Testis (tissue), 3 donors: ENCODE measurements around the gene SUSD3. TPM values are rescaled to one million over a fixed set of nuclear protein-coding genes. Genes with fewer than 3 reads are reported as not detected.

Experiments
- DNase-seq: peaks from one replicate; pipeline ENCODE4 v3.0.0-alpha.2; 2019
- H3K27ac ChIP-seq, 2 donors: fragments of 200-600 bp; sonication (generic); one replicate each; pipeline ENCODE4 v1.5.1; 2019
- H3K27me3 ChIP-seq: fragments of 200-600 bp; sonication (generic); one replicate; pipeline ENCODE4 v1.5.1; 2019
- H3K36me3 ChIP-seq: fragments of 200-600 bp; sonication (generic); one replicate; pipeline ENCODE4 v1.5.1; 2017; ENCODE audit warnings: low read depth; ENCODE audit errors: missing control alignments
- H3K4me1 ChIP-seq: fragments of 200-600 bp; sonication (generic); one replicate; pipeline ENCODE4 v1.5.1; 2019
- H3K4me3 ChIP-seq, 2 donors: fragments of 200-600 bp; sonication (generic); one replicate each; pipeline ENCODE4 v1.5.1; 2017 to 2019
- H3K9me3 ChIP-seq: fragments of 200-600 bp; sonication (generic); one replicate; pipeline ENCODE4 v1.5.1; 2017
- POLR2A ChIP-seq: fragments of 450-650 bp; IDR thresholded peaks from one replicate; pipeline ENCODE4 v1.6.1; 2017; ENCODE audit warnings: antibody characterized with exemption, mild to moderate bottlenecking, moderate library complexity
- WGBS, 2 donors: methylation state at CpG; one replicate each; pipeline ENCODE4 v1.1.5; 2018; 5-methylcytosine and 5-hydroxymethylcytosine counted together
- intact Hi-C: fragments of 100-400 bp; cut with DNase I; formaldehyde crosslinking; loops from one replicate; pipeline ENCODE4 v1.15.1; 2023; ENCODE audit warnings: low total_unique reads
- polyA plus RNA-seq: library from polyadenylated mRNA; stranded (reverse); fragments of 350-450 nt; fragmentation: Illumina TruSeq; extraction: RNeasy Lipid Tissue Mini Kit (QIAGEN cat#74804); gene quantifications from one replicate; pipeline ENCODE4 v1.2.3, GENCODE V29; 2014; ENCODE audit warnings: low read depth, low replicate concordance; ENCODE audit not compliant: insufficient read depth
- total RNA-seq, 2 donors: library from RNA; depleted of rRNA; stranded (reverse); fragments of >200 nt; gene quantifications; one replicate each; pipeline ENCODE4 v1.2.3, GENCODE V29; 2016
- TF ChIP-seq, protein P1 (sequence below), 3 experiments: fragments of 450-650 bp in 2 of 3; fragments of 200-600 bp in 1 of 3; sonication (generic) in 1 of 3; IDR thresholded peaks; one replicate each; pipeline ENCODE4 v1.5.1; 2016 to 2019; ENCODE audit warnings: antibody characterized with exemption in 3 of 3, mild to moderate bottlenecking in 2 of 3, moderate library complexity in 1 of 3

Gene SUSD3
- total and polyA plus RNA-seq, 3 donors from 2014 or later, result 172 to 537 (median 282) TPM

GRCh38 chr9:93129691-93130500 is 71.4 kb downstream of the SUSD3 start:
- WGBS, 2 donors, result 46 to 53% methylated on average over 8 to 11 of the region's 11 CpGs
- Histone ChIP-seq H3K36me3 (no peaks in the 10 kb centered on the region), H3K27ac (peak overlapping the region; percentile 96 to 97), H3K27me3 (no peaks in the 10 kb centered on the region), H3K4me1 (peaks cover 76% of the 10 kb centered on the region), H3K4me3 (no peak overlapping the region), H3K9me3 (no peaks in the 10 kb centered on the region)
- DNase-seq, result no peak
- intact Hi-C loops, result no loop called here
- no peak for TF ChIP-seq POLR2A
- TF ChIP-seq, protein P1, sequence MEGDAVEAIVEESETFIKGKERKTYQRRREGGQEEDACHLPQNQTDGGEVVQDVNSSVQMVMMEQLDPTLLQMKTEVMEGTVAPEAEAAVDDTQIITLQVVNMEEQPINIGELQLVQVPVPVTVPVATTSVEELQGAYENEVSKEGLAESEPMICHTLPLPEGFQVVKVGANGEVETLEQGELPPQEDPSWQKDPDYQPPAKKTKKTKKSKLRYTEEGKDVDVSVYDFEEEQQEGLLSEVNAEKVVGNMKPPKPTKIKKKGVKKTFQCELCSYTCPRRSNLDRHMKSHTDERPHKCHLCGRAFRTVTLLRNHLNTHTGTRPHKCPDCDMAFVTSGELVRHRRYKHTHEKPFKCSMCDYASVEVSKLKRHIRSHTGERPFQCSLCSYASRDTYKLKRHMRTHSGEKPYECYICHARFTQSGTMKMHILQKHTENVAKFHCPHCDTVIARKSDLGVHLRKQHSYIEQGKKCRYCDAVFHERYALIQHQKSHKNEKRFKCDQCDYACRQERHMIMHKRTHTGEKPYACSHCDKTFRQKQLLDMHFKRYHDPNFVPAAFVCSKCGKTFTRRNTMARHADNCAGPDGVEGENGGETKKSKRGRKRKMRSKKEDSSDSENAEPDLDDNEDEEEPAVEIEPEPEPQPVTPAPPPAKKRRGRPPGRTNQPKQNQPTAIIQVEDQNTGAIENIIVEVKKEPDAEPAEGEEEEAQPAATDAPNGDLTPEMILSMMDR (IDR thresholded peaks at IDR 0.05), result no peak

GRCh38 chr9:93130861-93131481 is 72.5 kb downstream of the SUSD3 start:
- intact Hi-C loops, result no loop called here
- peak; percentile 44 for DNase-seq
- H3K27me3 ChIP-seq, result no peaks in the 10 kb centered on the region
- peaks cover 81% of the 10 kb centered on the region for H3K4me1 ChIP-seq
- H3K4me3 ChIP-seq, result no peak overlapping the region
- H3K27ac ChIP-seq, result peak overlapping the region; percentile 96 to 97
- 60 to 63% methylated on average over 5 to 15 of the region's 15 CpGs for WGBS, 2 donors
- TF ChIP-seq POLR2A, result no peak
- TF ChIP-seq, protein P1 (IDR thresholded peaks at IDR 0.05), result no peak
- H3K36me3 ChIP-seq, result no peaks in the 10 kb centered on the region
- H3K9me3 ChIP-seq, result no peaks in the 10 kb centered on the region

- WGBS, 2 donors, result 85 to 86% methylated on average over 10 to 13 of the region's 13 CpGs
- Histone ChIP-seq H3K4me3 (no peak overlapping the region), H3K9me3 (no peaks in the 10 kb centered on the region), H3K36me3 (no peaks in the 10 kb centered on the region), H3K27me3 (no peaks in the 10 kb centered on the region), H3K4me1 (peaks cover 73% of the 10 kb centered on the region), H3K27ac (peak overlapping the region; percentile 96 to 97)
- DNase-seq, result no peak
- TF ChIP-seq POLR2A, result no peak
- TF ChIP-seq, protein P1 (IDR thresholded peaks at IDR 0.05), result no peak
- intact Hi-C loops, result no loop called here
These were observed 73.2 kb downstream of the SUSD3 start for GRCh38 chr9:93131599-93132286.

DNA sequence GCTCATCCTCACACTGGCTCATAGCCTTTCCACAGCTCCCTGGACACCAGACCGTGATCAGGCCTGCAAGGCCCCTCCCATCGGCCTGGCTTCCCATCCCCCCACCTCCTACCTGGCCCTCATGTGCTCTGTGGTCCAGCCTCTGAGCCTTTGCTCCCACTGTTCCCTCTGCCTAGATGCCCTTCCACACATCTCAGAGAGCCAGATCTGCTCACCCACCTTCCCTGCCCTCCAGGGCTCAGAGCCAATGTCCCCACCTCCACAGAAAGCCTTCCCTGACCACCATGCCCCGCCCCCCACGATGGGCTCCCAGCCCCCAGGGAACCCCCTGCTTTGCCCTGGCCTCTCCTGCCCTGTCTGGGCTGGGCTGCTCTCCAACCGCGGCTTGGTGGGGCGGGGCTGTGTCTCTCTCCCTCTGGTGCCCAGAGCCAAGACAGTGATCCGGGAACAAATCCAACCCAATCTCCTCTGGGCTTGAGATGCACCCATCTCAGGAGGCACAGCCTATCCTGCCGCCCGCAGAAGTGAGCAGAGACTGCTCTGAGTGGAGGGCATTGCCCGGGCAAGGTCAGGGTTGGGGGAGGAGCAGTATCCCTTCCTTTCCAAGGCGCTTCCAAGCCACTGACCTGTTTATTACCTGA is 73.9 kb downstream of the SUSD3 start:
- Histone ChIP-seq H3K4me1 (peaks cover 66% of the 10 kb centered on the region), H3K27ac (peak overlapping the region; percentile 96 to 97), H3K27me3 (no peaks in the 10 kb centered on the region), H3K9me3 (no peaks in the 10 kb centered on the region), H3K36me3 (no peaks in the 10 kb centered on the region), H3K4me3 (peak overlapping the region; percentile 91 to 94)
- DNase-seq, result peak; percentile 91
- TF ChIP-seq, protein P1 (IDR thresholded peaks at IDR 0.05), result no peak
- no peak for TF ChIP-seq POLR2A
- WGBS, 2 donors, result 21 to 23% methylated on average over 8 to 9 of the region's 12 CpGs
- intact Hi-C loops, result no loop called here
